GM23248 (cell line): ENCODE results near the gene RBFOX1.

Experiments
- EZH2 ChIP-seq: fragments of 200-600 bp; sonication (generic); IDR thresholded peaks from 2 replicates; pipeline ENCODE4 v1.6.1; 2018; ENCODE audit warnings: antibody characterized with exemption, mild to moderate bottlenecking; ENCODE audit not compliant: insufficient read depth, poor library complexity, severe bottlenecking
- EZH2phosphoT487 ChIP-seq: fragments of 200-600 bp; sonication (generic); IDR thresholded peaks from 2 replicates; pipeline ENCODE4 v1.6.1; 2018; ENCODE audit warnings: antibody characterized with exemption, moderate library complexity, mild to moderate bottlenecking, low read depth; ENCODE audit not compliant: insufficient read depth

DNA sequence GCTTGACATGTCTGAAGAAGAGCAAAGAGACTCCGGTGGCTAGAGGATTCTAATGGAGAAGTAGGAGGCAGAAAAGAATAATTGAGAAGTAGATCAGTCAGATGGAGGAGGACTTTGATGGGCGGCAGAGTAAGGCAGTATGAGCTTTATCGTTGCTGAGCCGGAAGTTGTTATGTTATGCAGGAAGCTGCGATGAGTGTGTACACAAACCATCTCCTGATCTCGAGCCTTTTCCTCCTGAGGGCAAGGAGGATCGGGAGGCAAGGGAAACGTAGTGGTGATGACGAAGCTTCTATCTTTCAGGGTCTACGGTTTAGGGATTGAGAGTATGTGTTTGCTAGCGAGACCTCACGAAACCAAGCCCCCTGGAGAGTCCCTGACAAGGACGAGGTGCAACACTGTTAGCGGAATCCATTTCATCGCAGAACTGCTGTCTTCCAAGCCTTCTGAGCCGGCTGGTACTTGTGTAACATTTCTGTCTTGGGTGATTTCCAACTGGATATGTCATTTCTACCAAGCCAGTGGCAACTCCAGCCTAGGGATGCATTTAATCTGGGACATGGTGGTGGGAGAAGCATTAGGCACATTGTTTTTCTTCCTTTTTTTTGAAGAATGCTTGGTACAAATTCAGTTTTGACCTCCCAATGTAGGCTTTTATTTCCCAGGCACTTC, 45.5 kb downstream of the RBFOX1 start:
- TF ChIP-seq EZH2 (no peak), EZH2phosphoT487 (no peak)
